GM10266 (cell line): Measurements from ENCODE around the gene TCN2.
"Not testable (repeated sequence)": the region's sequence is repeated elsewhere in the genome, so short reads cannot be mapped to it uniquely, and the experiment has no call there.

Experiments used
- DNase-seq: peaks from one replicate; pipeline ENCODE4 v3.0.0; 2012; ENCODE audit errors: extremely low spot score
- TF ChIP-seq, protein P1 (sequence below): IDR thresholded peaks from 2 replicates; pipeline ENCODE4 v1.5.1; 2012; ENCODE audit warnings: mild to moderate bottlenecking, low read depth; ENCODE audit not compliant: control insufficient read depth, insufficient read depth; ENCODE audit errors: missing control alignments

The TCN2 gene

DNA sequence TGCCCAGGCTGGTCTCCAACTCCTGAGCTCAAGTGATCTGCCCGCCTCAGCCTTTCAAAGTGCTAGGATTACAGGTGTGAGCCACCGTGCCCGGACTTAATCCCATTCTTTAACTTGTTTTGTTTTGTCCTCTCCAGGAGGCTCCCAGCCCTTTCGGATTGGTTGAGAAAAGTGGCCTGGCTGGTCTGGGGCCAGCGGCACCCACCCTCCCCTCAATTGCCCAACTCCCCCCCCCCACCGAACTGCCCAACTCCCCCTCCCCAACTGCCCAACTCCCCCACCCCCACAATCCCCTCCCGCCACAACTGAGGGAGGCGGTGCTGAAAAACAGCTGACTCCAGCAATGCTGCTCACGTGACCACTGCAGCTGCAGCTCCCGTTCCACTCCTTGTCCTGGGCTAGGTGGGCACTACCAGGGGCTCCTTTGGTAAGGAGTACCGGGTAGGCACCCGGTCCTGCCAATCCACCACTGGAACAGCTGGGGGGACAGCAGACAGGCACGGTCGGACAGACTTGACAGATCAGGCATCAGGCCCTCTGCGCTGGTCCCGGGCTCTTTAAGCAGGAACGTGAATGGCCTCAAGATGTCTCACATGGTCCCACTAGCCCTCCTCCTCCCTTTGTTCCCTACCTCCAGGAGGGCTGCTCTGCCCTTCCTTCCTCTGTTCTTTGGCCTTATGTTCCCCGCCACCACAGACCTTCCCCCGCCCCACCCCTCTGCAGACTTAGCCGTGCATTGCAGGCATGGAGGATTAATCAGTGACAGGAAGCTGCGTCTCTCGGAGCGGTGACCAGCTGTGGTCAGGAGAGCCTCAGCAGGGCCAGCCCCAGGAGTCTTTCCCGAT, at the start of gene TCN2:
Gene TCN2, plus strand, starts transcription at position 720 of the 845 bp plus-strand sequence. CDS start 158 bp downstream, outside the sequence.
- DNase-seq: peak; percentile 64

DNA sequence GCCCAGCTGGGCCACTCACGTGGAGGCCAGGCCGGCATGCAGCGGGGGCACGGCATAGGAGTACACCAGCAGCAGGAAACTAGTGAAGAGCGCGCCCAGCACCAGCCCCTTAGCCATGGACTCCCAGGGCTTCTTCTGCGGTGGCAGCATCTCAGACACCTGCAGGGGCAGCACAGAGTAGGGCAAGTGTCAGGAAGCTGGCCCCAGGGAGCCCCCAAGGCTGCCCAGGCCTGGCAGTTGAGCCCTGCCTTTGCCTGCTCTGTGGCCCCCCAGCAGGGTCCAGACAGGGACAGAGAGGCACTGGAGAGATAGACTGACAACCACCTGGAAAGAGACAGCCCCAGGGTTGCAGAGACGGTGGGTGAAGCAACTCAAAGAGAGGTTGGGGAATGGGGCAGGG, 49.7 kb upstream of the TCN2 start:
- DNase-seq: no peak
- TF ChIP-seq, protein P1, sequence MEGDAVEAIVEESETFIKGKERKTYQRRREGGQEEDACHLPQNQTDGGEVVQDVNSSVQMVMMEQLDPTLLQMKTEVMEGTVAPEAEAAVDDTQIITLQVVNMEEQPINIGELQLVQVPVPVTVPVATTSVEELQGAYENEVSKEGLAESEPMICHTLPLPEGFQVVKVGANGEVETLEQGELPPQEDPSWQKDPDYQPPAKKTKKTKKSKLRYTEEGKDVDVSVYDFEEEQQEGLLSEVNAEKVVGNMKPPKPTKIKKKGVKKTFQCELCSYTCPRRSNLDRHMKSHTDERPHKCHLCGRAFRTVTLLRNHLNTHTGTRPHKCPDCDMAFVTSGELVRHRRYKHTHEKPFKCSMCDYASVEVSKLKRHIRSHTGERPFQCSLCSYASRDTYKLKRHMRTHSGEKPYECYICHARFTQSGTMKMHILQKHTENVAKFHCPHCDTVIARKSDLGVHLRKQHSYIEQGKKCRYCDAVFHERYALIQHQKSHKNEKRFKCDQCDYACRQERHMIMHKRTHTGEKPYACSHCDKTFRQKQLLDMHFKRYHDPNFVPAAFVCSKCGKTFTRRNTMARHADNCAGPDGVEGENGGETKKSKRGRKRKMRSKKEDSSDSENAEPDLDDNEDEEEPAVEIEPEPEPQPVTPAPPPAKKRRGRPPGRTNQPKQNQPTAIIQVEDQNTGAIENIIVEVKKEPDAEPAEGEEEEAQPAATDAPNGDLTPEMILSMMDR: no peak

More for the DNA sequence above, at the start of gene TCN2:
- TF ChIP-seq, protein P1: no peak

DNA sequence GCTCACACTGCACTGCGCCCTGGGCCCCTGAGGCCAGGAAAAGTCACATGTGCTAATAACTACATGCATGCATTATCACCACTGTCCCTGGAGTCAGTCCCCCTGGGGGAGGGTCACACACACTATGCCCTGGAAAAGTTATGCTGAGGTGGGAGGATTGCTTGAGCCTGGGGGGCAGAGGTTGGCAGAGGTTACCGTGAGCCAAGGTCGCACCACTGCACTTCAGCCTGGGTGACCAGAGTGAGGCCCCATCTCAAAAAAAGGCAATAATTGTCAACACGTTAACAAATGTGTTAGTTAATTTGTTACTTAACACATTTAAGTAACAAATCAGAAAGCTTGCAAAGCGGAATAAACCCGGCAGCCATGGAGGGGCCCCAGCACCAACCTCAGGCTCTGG, 47.1 kb upstream of the TCN2 start:
- TF ChIP-seq, protein P1: no peak

DNA sequence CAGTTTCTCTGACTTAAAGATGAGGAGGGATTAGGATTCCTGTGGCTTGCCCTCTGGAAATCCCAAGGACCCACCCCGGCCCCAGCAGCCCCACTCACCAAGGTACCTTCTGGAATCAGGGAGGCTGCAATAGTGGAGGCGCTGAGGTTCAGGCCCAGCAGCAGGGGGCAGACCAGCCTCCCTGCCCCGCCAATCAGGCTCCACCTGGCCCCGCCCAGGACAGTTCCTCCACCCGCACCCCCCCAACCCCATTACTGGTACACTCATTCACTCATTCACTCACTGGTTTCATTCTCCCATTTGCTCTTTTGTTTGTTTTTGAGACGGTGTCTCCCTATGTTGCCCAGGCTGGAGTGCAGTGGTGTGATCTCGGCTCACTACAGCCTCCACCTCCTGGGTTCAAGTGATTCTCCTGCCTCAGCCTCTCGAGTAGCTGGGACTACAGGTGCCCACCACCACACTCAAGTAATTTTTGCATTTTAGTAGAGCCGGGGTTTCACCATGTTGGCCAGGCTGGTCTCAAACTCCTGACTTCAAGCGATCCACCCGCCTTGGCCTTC, 46.3 kb upstream of the TCN2 start:
- DNase-seq: not testable (repeated sequence)

More for the DNA sequence above, 47.1 kb upstream of the TCN2 start:
- no peak for DNase-seq

DNA sequence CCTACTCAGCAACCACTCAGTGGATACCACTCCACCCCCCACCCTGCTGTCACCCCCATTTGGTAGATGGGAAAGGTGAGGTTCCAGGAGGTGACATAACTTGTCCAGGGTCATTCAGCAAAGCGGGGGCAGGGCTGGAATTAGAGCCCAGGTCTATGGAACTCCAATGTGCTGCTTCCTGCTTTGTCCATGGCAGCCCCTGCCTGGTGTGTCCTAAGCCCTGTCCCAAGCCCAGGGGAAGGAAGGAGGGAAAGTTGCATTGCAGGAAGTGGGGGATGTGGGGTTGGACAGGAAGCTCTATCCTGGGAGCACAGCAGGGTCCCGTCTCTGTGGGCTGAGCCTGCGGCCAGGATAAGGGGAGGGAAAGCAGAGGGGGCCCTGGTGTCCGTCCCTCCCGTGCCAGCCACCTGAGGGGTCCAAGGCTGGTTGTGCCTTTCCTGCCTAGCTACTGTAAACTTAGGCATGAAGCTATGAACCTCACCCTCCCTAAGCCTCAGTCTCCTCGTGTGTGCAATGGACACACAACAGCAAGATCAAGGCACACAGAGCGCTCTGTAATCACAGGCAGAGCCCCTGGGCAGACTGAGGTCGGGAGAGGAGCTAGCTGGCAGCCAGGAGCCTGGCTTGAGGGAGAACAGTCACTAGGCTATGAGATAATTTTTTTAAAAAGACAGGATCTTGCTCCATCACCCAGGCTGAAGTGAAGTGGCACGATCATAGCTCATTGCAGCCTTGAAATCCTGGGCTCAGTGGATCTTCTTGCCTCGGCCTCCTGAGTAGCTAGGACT, 45.4 kb upstream of the TCN2 start:
- TF ChIP-seq, protein P1: no peak
- DNase-seq: no peak

- no peak for DNase-seq
- TF ChIP-seq, protein P1: no peak
Measured at GRCh38 chr22:30562366-30562765, 44.6 kb upstream of the TCN2 start.

- TF ChIP-seq, protein P1: no peak
- DNase-seq: no peak
Measured at GRCh38 chr22:30564045-30564760, 42.8 kb upstream of the TCN2 start.
